Superior temporal gyrus (tissue), 1 donor: ENCODE results near the gene TMEM141.

Experiments used
- DNase-seq: peaks from one replicate; pipeline ENCODE4 v3.0.0-alpha.2; 2016; ENCODE audit errors: extremely low spot score

The TMEM141 gene

DNA sequence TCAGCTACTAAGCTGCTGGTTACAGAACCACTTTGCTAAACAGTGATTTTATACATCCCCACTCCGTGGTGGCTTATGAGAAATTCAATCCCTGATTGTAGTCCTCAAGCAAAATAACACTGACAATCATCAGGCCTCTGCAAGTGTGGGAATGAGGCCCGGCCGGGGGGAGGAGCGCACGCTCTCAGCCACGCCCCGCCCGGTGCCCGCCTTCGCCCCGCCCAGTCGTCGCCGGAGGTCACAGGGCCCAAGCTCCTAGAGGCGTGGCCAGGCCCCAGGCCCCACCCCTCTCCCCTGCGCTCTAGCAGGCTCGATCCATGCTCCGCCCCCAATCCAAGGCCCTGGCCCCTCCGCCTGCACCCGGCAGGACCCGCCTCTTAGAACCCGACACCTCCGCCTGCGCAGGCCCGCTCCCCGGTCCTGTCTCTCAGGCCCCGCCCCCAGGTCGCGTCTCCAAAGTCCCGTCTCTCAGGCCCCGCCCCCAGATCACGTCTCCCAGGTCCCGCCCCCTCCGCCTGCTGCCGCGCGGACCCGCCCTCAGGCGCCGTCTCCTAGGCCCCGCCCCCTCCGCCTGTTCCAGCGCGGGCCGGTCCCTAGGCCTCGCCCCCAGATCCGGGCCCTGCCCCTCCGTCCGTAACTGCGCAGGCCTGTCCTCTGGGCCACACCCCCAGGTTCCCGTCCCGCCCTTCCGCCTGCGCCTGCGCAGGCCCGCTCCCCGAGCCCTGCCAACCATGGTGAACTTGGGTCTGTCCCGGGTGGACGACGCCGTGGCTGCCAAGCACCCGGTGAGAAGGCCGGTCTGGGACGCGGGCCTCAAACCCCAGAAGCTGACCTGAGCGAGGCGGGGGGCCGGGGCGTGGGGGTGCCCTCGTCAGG lies at the start of gene TMEM141:
TMEM141 (plus strand) TSS at position 705 of the 876 bp plus-strand sequence; CDS start at position 732, 27 bp downstream.
- peak; percentile 97 for DNase-seq

DNA sequence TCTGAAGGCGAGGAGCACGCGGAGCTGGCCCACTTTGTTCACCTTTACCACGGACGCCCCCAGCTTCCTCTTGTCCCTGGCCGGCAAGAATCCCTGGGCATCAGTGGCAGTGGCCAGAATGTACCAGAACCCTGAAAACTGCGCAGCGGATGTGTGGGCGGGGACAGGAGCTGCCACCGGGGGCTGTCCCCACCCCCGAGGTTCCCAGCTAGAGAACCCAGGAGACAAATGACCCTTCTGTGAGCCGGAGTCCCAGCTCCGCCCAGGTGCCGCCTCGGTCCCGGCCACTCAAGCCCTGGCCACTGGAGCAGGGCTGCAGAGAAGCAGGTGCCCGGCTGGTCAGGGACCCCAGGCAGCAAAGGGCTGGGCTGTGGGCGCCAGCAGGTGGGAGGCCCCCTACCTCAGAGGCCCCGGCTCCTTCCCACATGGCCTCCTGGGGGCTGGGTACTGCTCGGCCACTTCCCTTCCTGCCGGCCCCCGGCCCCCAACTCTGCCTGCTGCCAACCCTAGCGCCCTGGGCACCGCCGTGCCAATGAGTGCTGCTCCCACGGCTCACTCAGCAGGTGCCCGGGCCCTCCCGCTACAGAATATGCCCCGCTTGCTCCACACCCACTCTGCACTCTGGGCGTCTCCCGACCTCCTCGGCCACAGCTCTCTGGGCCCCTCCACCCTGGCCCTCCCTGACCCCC lies 49.1 kb upstream of the TMEM141 start:
- no peak for DNase-seq

DNA sequence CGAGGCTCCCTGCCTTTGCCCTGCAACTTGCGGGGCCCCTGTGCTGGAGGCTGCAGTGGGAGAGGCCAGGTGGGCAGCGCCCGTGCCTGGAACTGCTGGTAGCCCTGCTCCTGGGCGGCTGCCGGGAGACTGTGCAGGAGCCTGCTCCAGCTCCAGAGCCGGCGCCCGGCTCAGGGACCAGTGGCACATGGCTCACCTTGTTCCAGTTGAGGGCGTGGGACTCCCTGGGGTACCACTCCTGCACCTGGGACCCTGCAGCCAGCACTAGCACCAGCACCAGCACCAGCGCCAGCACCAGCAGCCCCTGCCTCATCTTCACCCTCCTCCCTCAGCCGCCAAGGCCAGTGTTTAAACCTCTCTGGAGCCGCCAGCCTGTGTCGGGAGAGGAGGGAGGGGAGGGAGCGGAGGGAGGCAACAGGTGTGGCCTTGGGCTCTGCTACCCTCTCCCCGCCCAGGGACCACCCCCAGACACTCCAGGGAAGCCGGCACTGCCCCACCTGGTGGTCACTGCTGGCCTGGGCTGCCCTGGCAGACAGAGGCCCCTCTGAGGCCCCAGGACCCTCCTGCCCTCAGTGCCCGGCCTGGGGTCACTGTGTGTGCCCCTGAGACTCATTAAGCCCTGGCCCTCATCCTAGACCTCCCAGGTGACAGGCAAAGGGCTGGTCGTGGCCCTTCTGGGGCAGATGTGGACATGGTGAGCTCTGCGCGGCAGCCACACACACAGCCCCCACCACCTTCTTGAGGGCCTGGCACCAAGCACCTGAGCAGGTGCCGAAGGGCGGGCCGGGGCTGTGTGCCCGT lies 48.4 kb upstream of the TMEM141 start, which contains the start of gene LCN10:
LCN10 (minus strand) TSS at position 350 of the 801 bp plus-strand sequence; CDS start at position 313, 37 bp downstream.
- no peak for DNase-seq

DNA sequence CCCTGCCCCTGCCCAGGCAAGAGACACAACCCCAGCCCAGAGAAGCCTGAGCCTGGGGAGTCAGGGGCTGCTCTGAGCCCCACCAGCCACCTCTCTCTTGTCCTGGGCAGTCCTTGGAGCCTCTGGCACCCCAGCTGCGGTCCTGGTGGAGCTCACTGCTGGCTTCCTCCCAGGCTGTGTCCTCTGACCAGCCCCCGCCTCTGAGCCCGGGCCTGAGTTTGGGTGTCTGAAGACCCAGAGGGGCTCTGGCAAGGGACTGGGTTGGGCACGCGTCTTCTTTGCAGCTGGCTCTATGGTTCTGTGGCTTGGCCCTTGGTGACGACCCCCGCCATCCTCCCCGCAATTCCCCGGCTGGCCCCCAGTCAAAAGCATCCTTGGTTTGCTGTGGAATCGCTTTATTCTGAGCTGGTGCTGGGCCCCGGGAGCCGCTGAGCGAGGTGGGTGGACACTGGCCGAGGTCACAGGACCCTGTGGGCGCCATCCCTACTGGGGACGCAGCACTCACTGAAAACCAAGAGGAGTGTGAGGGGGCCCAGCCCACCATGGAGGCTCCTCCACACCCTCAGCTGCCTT lies 47.4 kb upstream of the TMEM141 start:
- no peak for DNase-seq

DNA sequence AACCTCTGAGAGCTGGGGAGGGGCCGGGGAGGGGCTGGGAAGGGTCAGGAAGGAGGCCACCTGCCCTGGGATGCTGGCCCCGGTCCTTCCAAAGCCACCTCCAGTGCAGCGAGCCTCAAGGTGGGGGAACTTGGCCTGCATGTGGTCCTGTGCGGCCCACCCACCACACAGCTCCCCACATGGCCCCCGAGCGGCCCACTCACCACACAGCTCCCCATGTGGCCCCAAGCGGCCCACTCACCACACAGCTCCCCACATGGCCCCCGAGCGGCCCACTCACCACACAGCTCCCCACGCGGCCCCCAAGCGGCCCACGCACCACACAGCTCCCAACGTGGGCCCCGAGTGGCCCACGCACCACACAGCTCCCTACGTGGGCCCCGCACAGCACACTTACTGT lies 46.4 kb upstream of the TMEM141 start:
- DNase-seq: no peak

DNA sequence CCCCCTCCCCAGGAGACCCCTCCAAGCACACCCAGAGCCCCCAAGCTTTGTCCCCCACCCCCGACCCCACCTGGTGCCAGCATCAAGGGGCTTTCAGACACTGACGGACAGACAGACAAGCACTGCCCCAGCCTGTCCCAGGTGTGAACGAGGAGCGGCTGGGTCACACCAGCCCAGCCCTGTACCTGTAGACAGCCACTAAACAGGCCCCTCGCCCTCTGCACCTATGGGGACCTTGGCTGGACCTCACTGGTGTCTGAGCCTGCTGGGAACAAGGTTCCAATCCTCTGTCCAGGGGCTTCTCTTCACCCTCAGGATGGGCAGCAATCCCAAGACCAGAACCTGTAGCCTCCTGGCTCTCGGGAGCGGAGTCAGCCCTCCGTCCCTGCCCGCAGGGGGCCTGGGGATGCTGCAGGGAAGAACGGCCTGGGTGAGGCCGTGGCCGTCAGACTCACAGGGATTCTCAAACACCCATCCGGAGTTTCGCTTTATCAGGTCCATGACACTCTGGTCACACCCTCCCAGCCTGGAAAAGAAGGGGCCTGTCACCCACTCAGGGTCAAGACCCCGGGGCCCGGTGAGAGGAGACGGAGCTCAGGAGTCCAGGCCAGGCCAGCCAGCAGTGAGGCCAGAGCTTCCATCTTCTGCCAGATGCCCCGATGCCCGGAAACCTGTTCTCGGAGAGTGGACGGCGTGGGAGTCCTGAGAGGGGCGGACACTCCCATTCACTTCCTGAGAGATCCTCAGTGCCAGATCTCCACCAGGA lies 45.6 kb upstream of the TMEM141 start:
- no peak for DNase-seq

DNA sequence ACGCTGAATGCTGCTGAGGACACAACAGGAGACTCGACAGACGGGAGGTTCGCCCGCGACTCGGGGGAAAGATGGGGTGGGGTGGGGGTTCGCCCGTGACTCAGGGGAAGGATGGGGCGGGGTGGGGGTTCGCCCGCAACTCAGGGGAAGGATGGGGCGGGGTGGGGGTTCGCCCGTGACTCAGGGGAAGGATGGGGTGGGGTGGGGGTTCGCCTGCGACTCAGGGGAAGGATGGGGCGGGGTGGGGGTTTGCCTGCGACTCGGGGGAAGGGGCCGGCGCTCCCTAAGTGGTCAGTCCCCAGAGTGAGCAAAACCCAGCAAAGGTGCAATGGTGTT lies 45.0 kb upstream of the TMEM141 start:
- DNase-seq: no peak

DNA sequence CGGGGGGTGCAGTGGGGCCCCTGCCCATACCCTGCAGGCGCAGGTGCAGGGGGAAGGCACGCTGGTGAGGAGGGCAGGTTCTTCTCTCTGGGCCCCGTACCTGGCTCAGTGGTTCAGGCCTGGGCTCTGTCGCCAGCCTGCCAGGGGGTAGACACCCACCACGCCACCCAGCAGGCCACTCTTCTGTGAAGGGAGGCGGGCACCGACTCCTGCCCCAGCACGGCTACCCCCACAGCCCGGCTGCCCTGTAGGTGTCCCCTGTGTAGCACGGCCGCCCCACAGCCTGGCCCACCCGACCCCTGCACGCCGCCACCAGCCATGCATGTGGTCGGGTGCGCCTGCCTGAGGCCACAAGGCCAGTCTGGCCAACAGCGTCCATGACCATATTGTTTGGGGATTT lies 44.5 kb upstream of the TMEM141 start:
- no peak for DNase-seq

DNA sequence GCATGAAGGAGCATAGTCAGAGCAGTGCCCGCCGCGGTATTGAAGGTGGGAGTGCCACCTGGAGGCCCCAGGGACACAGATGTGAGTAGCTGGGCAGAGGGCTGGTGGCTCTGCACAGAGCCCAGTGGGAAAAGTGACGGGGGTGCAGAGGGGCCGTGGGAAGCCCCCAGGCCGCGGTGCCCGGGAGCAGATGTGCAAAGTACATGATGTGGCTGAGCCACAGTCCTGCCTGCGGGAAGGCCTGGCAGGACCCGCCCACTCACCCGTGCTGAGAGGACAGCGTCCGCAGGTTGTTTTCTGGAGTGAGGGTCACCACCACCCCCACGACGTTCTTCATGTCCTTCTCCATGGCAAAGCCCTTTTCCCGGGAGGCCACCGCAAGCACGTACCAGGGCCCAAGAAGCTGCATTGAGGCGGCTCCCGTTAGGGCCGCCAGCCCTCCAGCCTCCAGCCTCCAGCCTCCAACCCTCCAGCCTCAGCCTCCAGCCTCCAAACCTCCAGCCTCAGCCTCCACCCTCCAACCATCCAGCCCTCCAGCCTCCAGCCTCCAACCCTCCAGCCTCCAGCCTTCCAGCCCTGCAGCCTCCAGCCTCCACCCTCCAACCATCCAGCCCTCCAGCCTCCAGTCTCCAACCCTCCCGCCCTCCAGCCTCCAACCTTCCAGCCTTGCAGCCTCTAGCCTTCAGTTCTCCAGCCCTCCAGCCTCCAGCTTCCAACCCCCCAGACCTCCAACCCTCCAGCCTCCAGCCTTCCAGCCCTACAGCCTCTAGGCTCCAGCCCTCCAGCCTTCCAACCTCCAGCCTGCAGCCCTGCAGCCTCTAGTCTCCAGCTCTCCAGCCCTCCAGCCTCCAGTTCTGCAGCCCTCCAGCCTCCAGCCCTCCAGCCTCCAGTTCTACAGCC lies 43.7 kb upstream of the TMEM141 start:
- no peak for DNase-seq

GRCh38 chr9:136748201-136748600 lies 42.9 kb upstream of the TMEM141 start, which contains the start of gene LCN6:
Gene LCN6, minus strand, starts transcription at chr9:136748525. Its CDS starts 42 bp downstream, at chr9:136748483.
- no peak for DNase-seq

DNA sequence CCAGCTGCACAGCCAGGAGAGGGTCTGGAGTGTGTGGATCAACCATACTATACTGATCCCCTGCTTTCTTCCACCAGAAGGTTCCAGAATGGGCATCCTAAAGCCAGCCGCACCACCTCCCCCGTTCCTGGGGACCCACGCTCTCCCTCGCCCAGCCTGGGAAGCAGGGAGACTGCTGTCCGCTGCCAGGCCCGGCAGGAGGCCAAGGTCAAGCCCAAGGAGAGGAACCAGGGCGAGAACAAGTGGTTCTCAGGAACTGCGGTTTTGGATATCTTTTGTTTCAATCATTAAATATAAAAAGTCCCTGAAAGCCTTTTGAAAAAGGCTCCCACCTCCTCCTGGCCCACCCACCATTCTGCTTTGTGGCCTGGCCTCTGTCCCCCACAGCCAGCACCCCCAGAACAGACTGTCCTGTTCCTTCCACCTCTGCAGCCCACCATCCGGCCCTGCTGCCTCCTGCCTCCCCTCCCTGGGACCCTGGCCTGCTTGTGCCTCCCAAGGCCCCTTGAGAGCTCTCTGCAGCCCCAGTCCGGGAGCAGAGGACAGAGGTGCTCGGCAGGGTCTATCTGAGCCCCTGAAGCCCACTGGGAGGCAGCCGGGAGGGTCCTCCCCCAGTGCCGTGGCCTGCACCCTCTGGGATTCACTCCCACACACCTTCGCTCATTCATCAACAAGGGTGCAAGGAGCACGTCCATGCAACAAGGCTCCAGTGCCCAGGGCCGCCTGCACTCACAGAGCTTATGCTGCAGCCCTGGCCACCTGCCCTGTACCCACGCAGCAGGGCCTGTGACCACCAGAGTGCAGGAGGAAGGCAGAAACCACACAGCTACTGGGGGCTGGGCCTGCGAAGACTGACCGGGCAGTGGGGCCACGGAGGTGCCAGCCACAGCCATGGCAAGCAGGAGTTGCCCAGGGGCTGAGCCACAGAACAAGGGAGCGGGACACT lies 42.2 kb upstream of the TMEM141 start:
- DNase-seq: no peak

DNA sequence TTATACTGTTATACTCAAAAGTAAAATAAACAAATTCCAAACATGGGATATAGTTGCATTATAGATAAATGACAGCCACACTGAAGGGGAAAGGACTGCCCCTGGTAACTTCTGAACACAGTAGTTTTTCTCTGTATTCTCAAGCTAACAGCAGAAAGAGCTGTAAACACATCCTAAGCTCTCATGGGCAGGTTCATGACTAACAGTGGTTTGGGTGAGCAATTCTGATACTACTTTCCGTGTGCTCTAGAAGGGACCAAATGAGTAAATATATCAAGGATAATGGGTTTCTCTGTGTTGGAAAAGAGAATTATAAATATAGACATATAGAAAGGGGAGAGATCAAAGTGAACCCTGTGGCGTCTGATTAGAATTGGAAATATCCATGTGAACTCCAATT lies 40.6 kb upstream of the TMEM141 start:
- no peak for DNase-seq

DNA sequence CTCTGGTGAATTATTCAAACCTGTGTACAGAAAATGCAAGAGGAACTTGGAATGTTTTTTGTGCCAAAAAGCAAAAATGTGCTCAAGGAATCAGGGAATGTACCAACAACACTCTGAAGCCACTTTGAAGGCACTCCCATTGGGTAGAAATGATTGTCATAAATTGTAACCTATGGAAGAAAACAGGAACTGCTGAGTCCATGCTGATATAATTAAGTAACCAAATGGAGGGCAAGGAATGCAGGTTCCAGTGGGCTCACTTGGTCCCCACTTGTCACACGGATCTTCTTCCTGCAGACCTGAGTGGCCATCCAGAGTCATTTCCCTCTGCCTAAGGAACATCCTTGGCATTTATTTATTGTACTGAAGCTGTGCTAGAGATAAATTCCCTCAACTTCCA lies 39.9 kb upstream of the TMEM141 start:
- no peak for DNase-seq

- no peak for DNase-seq
These were observed 39.3 kb upstream of the TMEM141 start for GRCh38 chr9:136751814-136752213.

DNA sequence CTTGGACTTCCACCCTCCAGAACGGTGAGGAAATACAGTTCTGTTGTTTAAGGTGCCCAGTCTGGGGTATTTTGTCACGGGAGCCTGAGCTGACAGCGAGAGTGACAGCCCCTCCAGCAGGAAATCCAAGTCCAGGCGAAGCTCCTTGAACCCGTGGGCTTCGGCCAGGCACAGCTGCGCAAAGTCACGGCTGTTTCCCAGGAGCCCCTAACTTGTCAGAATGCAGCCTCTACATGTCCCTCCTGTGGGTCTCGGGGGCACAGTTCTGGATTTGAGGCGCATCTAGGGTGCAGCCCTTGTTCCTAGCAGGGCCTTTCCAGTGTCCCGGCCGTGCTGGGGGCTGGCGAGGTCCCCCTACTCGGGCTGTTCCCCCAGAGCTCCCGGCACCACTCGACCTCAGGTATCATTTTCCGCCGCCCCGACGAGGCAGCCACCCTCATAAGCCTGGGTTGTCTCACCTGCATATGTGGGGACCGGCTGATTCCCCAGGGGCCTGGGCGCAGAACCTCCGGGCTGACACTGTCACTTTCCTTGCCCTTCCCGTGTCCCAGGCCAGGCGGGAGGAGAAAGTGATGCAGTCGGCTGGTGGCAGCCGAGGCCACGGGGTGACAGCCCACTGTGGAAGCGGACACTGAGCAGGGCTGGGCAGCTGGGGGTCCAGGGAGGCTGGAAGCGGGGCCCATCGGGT lies 37.6 kb upstream of the TMEM141 start:
- no peak for DNase-seq

GRCh38 chr9:136754059-136754572 lies 37.0 kb upstream of the TMEM141 start:
- no peak for DNase-seq

- no peak for DNase-seq
These were observed 36.4 kb upstream of the TMEM141 start for GRCh38 chr9:136754626-136755301.
